Fibroblast of mammary gland (primary cell): ENCODE measurements around the gene MRGPRE.

ENCODE experiments used
- DNase-seq: peaks from one replicate; pipeline ENCODE4 v3.0.0-alpha.2; 2010; ENCODE audit warnings: low read depth
- H3K4me3 ChIP-seq: 2 replicates; pipeline ENCODE4 v1.5.1; 2011; ENCODE audit warnings: low read depth, mild to moderate bottlenecking, low read length, moderate library complexity; ENCODE audit not compliant: control insufficient read depth
- TF ChIP-seq, protein P1 (sequence below): conservative IDR thresholded peaks from 2 replicates; pipeline ENCODE4 v1.5.1; 2011; ENCODE audit warnings: low read depth, low read length, inconsistent platforms; ENCODE audit not compliant: control insufficient read depth, insufficient read depth

MRGPRE gene

DNA sequence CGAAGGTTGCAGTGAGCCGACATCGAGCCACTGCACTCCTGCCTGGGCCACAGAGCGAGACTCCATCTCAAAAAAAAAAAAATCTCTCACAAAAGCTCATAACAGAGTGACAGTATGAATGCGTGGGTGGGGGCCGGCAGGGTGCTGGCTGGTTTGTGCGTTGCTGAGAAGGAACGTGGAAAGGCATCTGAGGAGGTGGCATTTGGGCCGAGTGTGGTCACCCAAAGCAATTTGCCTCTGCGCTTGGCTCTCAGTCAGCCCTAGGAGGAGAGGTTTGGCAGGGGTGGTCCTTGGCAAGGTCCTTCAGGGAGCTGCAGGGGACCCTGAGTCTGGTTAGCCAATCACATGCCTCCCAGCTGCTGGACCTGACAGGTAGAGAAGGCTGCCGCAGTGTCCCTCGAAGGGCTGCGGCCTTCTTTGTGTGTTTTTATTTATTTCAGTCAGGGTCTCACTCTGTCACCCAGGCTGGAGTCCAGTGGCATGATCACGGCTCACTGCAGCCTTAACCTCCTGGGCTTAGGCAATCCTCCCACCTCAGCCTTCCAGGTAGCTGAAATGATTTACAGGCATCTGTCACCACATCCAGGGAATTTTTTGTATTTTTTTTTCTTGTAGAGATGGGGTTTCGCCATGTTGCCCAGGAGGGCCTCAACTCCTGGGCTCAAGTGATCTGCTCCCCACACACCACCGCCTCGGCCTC is 43.6 kb downstream of the MRGPRE start:
- H3K4me3 ChIP-seq: no peak overlapping the region
- TF ChIP-seq, protein P1, sequence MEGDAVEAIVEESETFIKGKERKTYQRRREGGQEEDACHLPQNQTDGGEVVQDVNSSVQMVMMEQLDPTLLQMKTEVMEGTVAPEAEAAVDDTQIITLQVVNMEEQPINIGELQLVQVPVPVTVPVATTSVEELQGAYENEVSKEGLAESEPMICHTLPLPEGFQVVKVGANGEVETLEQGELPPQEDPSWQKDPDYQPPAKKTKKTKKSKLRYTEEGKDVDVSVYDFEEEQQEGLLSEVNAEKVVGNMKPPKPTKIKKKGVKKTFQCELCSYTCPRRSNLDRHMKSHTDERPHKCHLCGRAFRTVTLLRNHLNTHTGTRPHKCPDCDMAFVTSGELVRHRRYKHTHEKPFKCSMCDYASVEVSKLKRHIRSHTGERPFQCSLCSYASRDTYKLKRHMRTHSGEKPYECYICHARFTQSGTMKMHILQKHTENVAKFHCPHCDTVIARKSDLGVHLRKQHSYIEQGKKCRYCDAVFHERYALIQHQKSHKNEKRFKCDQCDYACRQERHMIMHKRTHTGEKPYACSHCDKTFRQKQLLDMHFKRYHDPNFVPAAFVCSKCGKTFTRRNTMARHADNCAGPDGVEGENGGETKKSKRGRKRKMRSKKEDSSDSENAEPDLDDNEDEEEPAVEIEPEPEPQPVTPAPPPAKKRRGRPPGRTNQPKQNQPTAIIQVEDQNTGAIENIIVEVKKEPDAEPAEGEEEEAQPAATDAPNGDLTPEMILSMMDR: no peak
- no peak for DNase-seq

DNA sequence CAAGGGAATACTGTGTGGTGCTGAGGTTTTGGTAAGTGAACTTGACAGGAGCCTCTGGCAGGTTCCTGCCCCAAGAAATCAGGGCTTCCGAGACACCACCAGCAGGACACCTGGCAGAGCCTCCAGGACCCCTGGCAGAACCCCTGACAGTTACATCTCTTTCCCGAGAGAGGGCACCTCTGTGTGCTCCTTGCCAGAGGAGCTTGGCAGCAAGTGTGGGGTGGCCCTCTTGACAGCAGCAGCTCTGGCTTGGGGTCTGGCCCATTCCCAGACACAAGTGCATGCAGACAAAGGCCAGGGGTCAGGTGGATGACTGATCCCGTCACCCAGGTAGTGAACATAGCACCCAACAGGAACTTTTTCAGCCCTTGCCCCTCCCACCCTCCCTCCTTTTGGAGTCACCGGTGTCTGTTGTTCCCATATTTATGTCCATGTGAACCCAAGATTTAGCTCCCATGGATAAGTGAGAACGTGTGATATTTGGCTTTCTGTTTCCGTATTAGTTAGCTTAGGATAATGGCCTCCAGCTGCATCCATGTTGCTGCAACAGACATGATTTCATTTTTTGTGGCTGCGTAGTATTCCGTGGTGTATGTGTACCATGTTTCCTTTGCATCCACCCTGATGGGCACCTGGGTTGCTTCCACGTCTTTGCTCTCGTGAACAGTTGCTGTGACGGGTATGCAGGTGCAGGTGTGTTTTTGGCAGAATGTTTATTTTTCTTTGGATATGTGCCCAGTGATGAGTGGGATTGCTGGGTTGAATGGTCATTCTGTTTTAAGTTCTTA is 45.9 kb downstream of the MRGPRE start:
- no peak overlapping the region for H3K4me3 ChIP-seq
- no peak for DNase-seq

DNA sequence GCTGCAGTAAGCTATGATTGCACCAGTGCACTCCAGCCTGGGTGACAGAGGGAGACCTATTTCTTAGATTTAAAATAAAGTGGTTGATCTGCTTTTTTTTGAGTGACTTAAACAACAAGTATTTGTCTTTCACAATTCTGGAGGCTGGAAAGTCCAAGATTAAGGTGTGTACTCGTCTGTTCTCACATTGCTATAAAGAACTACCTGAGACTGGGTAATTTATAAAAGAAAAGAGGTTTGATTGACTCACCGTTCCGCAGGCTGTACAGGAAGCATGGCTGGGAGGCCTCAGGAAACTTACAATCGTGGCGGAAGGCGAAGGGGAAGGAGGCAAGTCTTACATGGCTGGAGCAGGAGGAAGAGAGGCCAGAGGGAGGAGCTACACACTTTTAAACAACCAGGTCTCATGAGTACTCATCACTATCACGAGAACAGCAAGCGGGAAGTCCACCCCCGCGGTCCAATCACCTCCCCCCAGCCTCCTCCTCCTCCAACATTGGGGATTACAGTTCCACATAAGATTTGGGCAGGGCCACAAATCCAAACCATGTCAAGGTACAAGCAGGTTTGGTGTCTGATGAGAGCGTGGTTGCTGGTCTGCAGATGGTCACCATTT is 47.4 kb downstream of the MRGPRE start:
- DNase-seq: no peak
- TF ChIP-seq, protein P1: no peak
- H3K4me3 ChIP-seq: no peak overlapping the region

More for the DNA sequence above, 45.9 kb downstream of the MRGPRE start:
- TF ChIP-seq, protein P1: no peak

DNA sequence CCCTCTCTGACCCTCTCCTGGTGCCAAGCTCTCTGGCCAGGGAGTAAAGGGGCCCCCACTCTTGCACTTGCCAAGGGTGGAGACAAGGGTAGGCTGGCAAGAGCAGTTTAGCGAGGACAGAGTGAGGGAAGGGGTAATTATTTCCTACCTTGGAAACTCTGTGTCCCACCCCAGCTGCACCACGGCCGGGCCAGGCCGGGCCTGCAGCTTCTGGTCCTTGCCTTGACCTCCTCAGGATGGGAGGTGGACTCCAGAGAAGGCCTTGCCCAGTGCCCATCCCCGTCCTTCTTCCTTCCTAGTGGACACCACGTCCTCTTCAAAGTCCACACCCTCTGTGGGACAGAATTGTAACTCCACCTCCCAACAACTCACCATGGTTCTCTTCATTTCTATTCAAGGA is 48.7 kb downstream of the MRGPRE start:
- TF ChIP-seq, protein P1: no peak
- no peak for DNase-seq

DNA sequence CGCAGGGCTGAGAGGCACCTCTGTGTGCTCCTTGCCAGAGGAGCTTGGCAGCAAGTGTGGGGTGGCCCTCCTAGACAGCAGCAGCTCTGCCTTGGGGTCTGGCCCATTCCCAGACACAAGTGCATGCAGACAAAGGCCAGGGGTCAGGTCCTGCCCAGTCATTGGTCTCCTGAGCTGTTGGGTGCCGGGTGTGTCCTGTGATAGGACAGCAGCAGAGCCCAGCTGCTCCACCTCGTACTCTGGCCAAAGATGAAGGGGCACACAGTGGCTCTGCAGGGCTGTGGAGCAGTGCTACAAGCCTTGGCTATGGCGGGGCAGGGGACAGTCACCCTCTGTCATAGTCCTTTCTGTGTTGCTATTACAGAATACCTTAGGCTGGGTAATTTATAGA is 49.8 kb downstream of the MRGPRE start:
- no peak for DNase-seq
- no peak overlapping the region for H3K4me3 ChIP-seq
- TF ChIP-seq, protein P1: no peak

More for the DNA sequence above, 48.7 kb downstream of the MRGPRE start:
- no peak overlapping the region for H3K4me3 ChIP-seq

DNA sequence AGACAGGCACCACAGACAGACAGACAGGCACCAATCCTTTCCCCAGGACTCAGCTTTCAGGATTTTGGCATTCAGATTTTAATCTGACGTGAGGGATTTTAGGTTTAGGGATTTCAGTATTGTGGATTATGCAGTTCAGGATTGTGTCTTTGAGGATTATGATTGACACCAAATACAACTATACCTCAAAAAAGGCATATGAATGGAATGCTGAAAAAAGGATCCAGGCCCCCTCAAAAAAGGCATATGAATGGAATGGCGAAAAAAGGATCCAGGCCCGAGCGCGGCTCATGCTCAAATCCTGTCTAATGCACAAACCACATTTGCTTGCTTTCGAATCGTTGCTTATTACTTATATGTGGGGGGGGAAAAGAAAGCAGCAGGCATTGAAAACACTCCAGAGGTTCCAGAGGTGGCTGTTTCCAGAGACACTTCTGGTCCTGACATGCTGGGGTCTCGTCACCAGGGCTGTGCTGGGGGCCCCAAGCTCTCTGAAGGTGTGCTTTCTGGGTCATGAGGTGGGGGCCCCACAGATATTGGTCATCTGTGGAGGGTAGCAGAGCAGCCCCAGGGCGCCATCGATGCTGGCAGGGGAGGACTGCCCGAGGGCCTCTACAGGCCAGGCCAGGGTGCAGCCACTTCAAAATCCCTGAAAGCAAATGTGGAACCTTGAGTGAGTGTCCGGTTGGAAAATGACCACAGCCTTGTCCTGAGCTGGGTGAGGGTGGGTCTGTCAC is 50.3 kb downstream of the MRGPRE start:
- DNase-seq: no peak
- H3K4me3 ChIP-seq: no peak overlapping the region
- TF ChIP-seq, protein P1: no peak
